ENCODE results near the gene ZNF410.

DNA sequence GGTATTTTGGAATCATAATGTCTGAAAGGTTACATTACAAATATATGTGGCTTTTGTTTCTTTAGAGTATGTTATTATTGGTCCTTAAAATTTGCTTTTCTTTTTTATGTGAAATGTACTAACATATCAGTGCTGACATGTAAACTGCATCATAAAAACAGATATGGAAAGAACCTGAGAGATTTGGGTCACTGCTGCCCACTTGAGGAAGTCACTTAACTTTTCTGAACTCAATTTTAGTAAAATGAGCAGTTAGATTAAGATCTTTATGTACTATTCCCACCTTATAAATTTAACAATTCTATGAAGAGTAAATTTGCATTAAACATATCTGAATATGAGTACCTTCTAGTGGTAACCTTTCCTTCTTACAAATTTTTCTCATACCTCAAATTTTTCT, 27.5 kb upstream of the ZNF410 start:
- TF ChIP-seq EZH2 (IDR thresholded peaks at IDR 0.05; ENCODE audit: borderline replicate concordance, insufficient read depth, low read length, poor library complexity, severe bottlenecking) (no peak), SMC3 (conservative IDR thresholded peaks at IDR 0.05; ENCODE audit: poor library complexity) (no peak), EP300 (conservative IDR thresholded peaks at IDR 0.05; ENCODE audit: poor library complexity, severe bottlenecking) (no peak), RAD21 (conservative IDR thresholded peaks at IDR 0.05) (no peak), TAF1 (IDR thresholded peaks at IDR 0.05; ENCODE audit: low read depth) (no peak), POLR2AphosphoS5 (IDR thresholded peaks at IDR 0.05) (no peak), MXI1 (conservative IDR thresholded peaks at IDR 0.05; ENCODE audit: poor library complexity, severe bottlenecking) (no peak)
- TF ChIP-seq, protein P1, sequence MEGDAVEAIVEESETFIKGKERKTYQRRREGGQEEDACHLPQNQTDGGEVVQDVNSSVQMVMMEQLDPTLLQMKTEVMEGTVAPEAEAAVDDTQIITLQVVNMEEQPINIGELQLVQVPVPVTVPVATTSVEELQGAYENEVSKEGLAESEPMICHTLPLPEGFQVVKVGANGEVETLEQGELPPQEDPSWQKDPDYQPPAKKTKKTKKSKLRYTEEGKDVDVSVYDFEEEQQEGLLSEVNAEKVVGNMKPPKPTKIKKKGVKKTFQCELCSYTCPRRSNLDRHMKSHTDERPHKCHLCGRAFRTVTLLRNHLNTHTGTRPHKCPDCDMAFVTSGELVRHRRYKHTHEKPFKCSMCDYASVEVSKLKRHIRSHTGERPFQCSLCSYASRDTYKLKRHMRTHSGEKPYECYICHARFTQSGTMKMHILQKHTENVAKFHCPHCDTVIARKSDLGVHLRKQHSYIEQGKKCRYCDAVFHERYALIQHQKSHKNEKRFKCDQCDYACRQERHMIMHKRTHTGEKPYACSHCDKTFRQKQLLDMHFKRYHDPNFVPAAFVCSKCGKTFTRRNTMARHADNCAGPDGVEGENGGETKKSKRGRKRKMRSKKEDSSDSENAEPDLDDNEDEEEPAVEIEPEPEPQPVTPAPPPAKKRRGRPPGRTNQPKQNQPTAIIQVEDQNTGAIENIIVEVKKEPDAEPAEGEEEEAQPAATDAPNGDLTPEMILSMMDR (IDR thresholded peaks at IDR 0.05; ENCODE audit: poor library complexity, severe bottlenecking) = no peak
- TF ChIP-seq, protein P2, sequence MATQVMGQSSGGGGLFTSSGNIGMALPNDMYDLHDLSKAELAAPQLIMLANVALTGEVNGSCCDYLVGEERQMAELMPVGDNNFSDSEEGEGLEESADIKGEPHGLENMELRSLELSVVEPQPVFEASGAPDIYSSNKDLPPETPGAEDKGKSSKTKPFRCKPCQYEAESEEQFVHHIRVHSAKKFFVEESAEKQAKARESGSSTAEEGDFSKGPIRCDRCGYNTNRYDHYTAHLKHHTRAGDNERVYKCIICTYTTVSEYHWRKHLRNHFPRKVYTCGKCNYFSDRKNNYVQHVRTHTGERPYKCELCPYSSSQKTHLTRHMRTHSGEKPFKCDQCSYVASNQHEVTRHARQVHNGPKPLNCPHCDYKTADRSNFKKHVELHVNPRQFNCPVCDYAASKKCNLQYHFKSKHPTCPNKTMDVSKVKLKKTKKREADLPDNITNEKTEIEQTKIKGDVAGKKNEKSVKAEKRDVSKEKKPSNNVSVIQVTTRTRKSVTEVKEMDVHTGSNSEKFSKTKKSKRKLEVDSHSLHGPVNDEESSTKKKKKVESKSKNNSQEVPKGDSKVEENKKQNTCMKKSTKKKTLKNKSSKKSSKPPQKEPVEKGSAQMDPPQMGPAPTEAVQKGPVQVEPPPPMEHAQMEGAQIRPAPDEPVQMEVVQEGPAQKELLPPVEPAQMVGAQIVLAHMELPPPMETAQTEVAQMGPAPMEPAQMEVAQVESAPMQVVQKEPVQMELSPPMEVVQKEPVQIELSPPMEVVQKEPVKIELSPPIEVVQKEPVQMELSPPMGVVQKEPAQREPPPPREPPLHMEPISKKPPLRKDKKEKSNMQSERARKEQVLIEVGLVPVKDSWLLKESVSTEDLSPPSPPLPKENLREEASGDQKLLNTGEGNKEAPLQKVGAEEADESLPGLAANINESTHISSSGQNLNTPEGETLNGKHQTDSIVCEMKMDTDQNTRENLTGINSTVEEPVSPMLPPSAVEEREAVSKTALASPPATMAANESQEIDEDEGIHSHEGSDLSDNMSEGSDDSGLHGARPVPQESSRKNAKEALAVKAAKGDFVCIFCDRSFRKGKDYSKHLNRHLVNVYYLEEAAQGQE (IDR thresholded peaks at IDR 0.05; ENCODE audit: borderline replicate concordance) = no peak

All from neural cell (in vitro differentiated cells).